ENCODE results near the gene APBA2. TPM values are rescaled to one million over a fixed set of nuclear protein-coding genes. Genes with fewer than 3 reads are reported as not detected.

The APBA2 gene
- total RNA-seq, 1 donor from 2014 or later: 30.0 TPM

DNA sequence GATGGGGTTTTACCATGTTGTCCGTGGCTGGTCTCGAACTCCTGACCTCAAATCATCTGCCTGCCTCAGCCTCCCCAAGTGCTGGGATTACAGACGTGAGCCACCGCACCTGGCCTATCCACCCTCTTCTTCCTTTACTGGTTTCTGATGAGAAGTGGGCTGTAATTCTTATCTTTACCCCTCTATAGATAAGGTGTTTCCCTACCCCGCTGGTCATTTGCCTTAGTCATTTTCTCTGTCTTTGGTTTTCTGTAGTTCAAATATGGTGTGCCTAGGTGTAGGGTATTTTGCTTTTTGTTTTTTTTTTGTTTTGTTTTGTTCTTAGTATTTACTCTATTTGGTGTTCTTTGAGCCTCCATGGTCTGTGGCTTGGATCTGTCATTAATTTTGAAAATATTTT lies 41.3 kb downstream of the APBA2 start:
- no peak overlapping the region for H3K4me3 ChIP-seq (ENCODE audit: low read depth, low read length)
- DNase-seq (ENCODE audit: low read depth): no peak
- no peak for TF ChIP-seq CTCF (conservative IDR thresholded peaks at IDR 0.05; ENCODE audit: low read depth, low read length)

- H3K4me3 ChIP-seq (ENCODE audit: low read depth, low read length): no peak overlapping the region
- no peak for DNase-seq (ENCODE audit: low read depth)
- TF ChIP-seq CTCF (conservative IDR thresholded peaks at IDR 0.05; ENCODE audit: low read depth, low read length): no peak
Measured at GRCh38 chr15:28929200-28929599, 43.4 kb downstream of the APBA2 start.

DNA sequence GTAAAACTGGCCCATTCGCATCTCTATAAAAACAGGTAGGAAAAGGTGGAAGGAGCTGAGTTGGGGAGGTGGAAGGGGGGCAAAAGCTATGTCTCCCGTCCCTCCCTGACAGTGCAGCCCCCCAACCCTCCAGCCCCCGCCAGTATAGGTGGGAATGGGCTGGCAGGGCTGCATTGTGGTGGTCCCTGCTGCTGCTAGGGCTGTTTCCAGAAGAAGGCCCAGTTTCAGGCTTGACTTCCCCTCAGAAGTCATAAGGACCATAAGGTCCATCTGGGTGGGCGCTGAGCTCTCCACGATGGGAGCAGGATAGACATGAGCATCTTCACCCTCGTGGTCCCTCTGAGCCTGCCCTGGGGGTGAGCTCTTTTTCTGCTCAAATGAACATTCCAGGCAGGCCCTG lies 44.2 kb downstream of the APBA2 start:
- H3K4me3 ChIP-seq (ENCODE audit: low read depth, low read length): no peak overlapping the region
- TF ChIP-seq CTCF (conservative IDR thresholded peaks at IDR 0.05; ENCODE audit: low read depth, low read length): no peak
- DNase-seq (ENCODE audit: low read depth): no peak

- no peak for TF ChIP-seq CTCF (conservative IDR thresholded peaks at IDR 0.05; ENCODE audit: low read depth, low read length)
- H3K4me3 ChIP-seq (ENCODE audit: low read depth, low read length): no peak overlapping the region
- DNase-seq (ENCODE audit: low read depth): no peak
Measured at GRCh38 chr15:28930476-28931291, 44.9 kb downstream of the APBA2 start.

DNA sequence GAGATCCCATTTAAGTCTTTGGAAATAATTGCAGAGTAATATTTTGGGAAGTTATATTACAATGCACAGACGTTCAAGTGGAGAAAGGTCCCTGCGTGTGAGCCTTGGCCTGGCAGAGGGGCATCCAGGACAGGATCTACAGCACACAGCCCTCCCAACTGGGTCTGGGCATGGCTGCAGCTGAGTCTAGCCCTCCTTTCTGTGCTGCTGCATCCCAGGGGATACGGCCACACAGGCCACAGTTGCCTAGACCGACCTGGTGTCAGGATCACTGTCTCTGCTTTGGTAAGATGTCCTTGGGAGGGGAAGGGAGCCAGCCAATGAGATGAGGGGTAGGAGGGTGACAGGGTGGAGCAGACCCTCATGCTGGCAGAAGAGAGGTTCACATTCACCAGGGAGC lies 46.1 kb downstream of the APBA2 start:
- H3K4me3 ChIP-seq (ENCODE audit: low read depth, low read length): no peak overlapping the region
- no peak for DNase-seq (ENCODE audit: low read depth)
- no peak for TF ChIP-seq CTCF (conservative IDR thresholded peaks at IDR 0.05; ENCODE audit: low read depth, low read length)

DNA sequence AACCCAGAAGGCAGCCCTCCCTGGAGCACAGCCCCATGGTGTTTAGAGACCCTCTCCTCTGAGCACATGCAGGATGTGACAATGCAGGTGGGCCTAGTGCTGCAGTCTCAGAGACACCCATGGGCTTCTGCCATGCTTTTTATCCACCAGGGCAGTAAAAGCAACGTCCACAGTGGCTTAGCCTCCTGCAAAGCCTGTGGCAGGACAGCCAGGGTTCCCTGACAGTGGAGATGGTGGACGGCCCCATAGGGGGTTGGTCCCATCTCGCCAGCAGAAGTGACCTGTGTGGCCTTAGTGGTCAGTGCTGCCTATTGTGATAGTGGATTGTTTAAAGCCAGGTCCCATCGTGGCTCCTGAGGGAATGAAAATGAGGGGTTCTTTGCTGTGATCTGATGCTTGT lies 46.6 kb downstream of the APBA2 start:
- DNase-seq (ENCODE audit: low read depth): no peak
- TF ChIP-seq CTCF (conservative IDR thresholded peaks at IDR 0.05; ENCODE audit: low read depth, low read length): no peak
- H3K4me3 ChIP-seq (ENCODE audit: low read depth, low read length): no peak overlapping the region
